ENCODE measurements around the gene BLVRA.

The BLVRA gene

DNA sequence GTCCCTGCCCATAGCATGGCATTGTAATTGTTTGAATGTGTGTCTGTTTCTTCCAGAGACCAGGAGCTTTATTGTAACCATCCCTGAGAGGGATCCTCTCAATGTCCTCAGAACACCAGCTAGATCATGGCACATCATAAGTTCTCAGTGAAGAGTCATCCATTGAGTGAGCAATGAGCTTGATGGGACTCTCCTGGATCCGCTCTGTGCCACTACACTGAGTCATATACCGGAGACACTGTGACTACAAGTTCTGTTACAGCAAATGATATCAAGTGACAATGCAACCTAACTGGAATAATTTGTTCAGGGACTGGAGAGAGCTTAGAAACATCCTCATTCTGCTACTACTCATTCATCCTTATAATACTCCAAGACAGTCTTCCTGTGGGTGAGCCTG, 85.8 kb downstream of the BLVRA start:
- Histone ChIP-seq H3K4me3 (no peak overlapping the region), H3K27ac (no peak overlapping the region)
- TF ChIP-seq, protein P1, sequence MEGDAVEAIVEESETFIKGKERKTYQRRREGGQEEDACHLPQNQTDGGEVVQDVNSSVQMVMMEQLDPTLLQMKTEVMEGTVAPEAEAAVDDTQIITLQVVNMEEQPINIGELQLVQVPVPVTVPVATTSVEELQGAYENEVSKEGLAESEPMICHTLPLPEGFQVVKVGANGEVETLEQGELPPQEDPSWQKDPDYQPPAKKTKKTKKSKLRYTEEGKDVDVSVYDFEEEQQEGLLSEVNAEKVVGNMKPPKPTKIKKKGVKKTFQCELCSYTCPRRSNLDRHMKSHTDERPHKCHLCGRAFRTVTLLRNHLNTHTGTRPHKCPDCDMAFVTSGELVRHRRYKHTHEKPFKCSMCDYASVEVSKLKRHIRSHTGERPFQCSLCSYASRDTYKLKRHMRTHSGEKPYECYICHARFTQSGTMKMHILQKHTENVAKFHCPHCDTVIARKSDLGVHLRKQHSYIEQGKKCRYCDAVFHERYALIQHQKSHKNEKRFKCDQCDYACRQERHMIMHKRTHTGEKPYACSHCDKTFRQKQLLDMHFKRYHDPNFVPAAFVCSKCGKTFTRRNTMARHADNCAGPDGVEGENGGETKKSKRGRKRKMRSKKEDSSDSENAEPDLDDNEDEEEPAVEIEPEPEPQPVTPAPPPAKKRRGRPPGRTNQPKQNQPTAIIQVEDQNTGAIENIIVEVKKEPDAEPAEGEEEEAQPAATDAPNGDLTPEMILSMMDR (IDR thresholded peaks at IDR 0.05), result no peak
- no peak for DNase-seq (ENCODE audit: low spot score)

DNA sequence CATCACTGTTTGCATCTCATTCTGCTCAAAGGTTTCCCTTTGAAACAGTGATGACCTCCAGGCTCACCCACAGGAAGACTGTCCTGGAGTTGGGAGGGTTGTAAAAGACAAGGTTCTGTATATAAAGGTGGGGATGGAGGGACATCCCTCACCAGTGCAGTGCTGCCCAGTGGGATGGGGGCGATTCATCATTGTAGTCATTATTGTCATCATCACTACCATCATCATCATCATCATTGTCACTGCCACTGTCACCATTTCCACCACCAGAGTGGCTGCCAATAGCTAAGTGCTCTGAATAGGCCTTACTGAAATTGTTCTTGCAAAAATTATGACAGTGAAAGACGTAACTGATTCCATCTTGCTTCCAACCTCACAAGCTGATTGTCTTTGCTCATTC, 86.2 kb downstream of the BLVRA start:
- no peak overlapping the region for H3K4me3 ChIP-seq
- no peak overlapping the region for H3K27ac ChIP-seq
- no peak for DNase-seq (ENCODE audit: low spot score)
- TF ChIP-seq, protein P1 (IDR thresholded peaks at IDR 0.05), result no peak

DNA sequence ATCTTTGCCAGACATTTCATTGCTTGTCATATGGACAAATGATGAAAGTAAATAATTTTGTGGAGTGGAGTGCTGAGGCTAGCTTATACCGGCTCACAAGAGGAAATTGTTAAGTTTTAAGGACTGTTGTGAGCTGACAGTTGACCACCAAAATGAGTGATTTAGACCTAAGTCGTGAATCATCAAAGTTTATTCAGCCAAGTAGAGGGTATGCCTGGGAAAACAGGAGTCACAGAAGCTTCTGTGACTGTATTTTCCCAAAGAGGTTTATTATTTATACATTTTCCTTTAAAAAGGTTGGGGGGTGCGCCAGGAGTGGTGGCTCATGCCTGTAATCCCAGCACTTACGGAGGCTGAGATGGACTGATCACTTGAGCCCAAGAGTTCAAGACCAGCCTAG, 89.0 kb downstream of the BLVRA start:
- TF ChIP-seq, protein P1 (IDR thresholded peaks at IDR 0.05), result no peak
- Histone ChIP-seq H3K27ac (no peak overlapping the region), H3K4me3 (no peak overlapping the region)
- no peak for DNase-seq (ENCODE audit: low spot score)

DNA sequence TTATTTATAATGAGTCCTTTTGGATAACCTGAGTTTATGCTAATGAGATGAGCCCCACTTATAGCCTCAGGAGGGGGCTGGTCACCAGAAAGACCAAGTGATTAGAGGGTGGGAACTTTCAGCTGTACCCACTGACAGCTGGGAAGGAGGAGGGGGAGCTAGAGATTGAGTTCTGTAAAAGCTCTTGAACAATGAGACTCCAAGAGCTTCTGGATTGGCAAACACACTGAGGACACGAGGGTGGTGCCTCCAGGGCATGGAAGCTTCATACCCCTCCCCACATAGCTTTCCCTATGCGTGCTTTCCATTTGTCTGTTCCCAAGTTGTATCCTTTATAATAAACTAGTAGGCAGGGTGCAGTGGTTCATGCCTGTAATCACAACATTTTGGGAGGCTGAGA, 90.6 kb downstream of the BLVRA start:
- H3K27ac ChIP-seq, result no peak overlapping the region
- TF ChIP-seq, protein P1 (IDR thresholded peaks at IDR 0.05), result no peak
- H3K4me3 ChIP-seq, result no peak overlapping the region
- no peak for DNase-seq (ENCODE audit: low spot score)

DNA sequence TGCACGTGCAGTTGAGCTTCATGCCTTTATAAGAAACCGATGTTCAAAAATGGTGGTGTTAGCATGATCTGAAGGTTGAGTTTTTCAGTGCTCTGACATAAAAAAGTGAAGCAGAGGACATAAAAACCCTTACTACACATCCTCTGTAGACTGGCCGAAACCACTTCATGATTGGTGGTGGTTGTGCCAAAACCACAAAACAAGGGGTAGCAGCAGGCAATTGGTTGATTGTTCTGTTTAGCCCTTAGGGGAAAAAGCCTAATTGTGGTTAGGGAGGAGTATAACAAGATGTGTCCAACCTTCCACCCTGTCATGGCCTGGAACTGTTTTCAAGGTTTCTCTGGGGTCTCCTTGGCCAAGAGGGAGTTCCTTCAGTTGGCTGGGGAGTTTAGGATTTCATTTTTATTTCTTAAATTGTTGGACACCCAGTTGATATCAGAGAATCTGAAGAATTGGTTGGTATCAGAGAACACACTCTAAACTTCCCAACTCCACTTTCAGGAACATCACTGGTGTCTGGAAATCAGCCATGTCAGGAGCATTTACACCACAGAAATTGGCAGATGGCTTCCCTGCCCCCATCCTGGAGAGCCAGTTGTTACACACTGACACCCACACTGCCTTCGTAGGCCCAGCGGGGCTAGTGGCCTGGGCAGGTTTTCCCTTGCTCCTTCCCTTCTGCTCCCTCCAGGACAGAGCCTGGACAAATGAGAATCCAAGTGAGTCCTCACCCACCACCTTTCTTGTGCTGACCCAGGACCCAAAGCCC, 92.1 kb downstream of the BLVRA start:
- TF ChIP-seq, protein P1 (IDR thresholded peaks at IDR 0.05), result no peak
- Histone ChIP-seq H3K27ac (no peak overlapping the region), H3K4me3 (no peak overlapping the region)
- no peak for DNase-seq (ENCODE audit: low spot score)

DNA sequence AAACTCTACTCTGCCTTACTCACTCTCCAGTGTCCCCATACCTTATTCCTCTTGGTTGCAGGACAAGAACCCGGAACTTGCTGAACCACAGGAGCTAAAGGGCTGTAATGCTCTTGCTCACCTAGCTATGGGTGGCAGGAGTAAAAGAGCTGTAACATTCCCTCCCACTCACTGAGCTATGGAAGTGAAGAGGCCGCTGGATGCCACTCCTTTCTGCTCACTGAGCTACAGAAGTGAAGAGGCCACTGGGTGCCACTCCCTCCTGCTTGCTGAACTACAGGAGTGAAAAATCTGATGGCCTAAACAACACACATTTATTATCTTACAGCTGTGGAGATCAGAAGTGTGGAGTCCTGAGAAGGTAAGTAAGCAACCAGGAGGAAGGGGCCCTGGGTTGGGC, 93.3 kb downstream of the BLVRA start:
- no peak overlapping the region for H3K27ac ChIP-seq
- no peak for DNase-seq (ENCODE audit: low spot score)
- H3K4me3 ChIP-seq, result no peak overlapping the region
- TF ChIP-seq, protein P1 (IDR thresholded peaks at IDR 0.05), result no peak

DNA sequence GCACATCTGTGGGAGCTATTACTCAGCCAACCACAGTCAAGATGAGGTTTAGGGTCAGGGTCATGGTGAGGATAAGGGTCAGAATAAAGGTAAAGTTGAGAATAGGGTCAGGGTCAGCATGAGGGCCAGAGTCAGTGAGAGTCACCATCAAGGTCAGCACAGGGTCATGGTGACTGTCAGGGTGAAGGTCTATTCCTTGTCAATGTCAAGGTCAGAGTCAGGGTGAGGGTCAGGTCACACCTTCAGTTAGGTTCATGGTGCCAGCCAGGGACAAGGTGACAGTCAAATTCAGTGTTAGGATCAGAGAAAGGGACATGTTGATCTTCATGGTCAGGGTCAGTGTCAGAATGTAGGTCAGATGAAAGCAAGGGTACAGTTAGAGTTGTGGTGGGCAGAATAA, 96.7 kb downstream of the BLVRA start:
- Histone ChIP-seq H3K4me3 (no peak overlapping the region), H3K27ac (no peak overlapping the region)
- no peak for DNase-seq (ENCODE audit: low spot score)
- TF ChIP-seq, protein P1 (IDR thresholded peaks at IDR 0.05), result no peak

All from coronary artery (tissue), 2 donors.